Coronary artery (tissue), 2 donors: ENCODE measurements around the gene EPHA4.

Source experiments
- DNase-seq: peaks from one replicate; pipeline ENCODE4 v3.0.0-alpha.2; 2017; ENCODE audit warnings: low spot score
- H3K27ac ChIP-seq, 2 donors: fragments of 200-600 bp; sonication (generic); one replicate each; pipeline ENCODE4 v1.5.1; 2016 to 2019
- H3K4me3 ChIP-seq: fragments of 200-600 bp; sonication (generic); 2 replicates; pipeline ENCODE4 v1.5.1; 2016; ENCODE audit warnings: mild to moderate bottlenecking, moderate library complexity
- TF ChIP-seq, protein P1 (sequence below): fragments of 200-600 bp; sonication (generic); IDR thresholded peaks from one replicate; pipeline ENCODE4 v1.5.1; 2019; ENCODE audit warnings: antibody characterized with exemption

The EPHA4 gene

DNA sequence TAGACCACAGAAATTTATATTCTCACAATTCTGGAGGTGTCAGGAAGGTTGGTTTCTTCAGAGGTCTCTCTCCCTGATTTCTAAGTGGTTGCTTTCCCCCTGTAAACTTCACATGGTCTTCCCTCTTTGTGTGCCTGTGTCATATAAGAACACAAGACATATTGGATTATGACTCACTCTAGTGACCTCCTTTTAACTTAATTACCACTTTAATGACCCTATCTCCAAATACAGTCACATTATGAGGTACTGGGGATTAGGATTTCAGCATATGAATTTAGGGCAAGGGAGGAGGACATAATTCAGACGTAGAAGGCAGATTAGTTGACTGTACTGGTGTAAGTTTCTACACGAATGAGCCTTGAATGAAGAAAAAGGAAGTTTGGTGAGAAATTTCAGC, 38.2 kb upstream of the EPHA4 start:
- Histone ChIP-seq H3K4me3 (no peak overlapping the region), H3K27ac (no peak overlapping the region)
- no peak for DNase-seq
- TF ChIP-seq, protein P1, sequence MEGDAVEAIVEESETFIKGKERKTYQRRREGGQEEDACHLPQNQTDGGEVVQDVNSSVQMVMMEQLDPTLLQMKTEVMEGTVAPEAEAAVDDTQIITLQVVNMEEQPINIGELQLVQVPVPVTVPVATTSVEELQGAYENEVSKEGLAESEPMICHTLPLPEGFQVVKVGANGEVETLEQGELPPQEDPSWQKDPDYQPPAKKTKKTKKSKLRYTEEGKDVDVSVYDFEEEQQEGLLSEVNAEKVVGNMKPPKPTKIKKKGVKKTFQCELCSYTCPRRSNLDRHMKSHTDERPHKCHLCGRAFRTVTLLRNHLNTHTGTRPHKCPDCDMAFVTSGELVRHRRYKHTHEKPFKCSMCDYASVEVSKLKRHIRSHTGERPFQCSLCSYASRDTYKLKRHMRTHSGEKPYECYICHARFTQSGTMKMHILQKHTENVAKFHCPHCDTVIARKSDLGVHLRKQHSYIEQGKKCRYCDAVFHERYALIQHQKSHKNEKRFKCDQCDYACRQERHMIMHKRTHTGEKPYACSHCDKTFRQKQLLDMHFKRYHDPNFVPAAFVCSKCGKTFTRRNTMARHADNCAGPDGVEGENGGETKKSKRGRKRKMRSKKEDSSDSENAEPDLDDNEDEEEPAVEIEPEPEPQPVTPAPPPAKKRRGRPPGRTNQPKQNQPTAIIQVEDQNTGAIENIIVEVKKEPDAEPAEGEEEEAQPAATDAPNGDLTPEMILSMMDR, result no peak

DNA sequence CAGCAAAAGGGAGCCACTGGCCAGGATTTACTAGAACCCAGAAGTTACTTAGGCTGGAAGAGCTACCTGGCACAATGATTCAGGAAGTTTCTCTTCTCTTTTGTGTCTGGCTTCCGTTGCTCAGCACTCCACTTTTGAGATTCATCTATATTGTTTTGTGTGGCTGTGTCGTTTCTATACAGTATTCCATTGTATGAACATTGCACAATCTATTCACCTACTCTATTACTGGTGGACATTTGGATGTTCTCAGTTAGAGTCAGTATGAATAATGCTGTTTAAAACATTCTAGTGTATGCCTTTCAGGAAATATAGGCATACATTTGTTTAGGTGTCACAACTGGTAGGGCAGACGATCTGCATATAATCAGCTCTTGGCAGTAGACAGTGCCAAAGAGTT, 36.3 kb upstream of the EPHA4 start:
- no peak for DNase-seq
- Histone ChIP-seq H3K27ac (no peak overlapping the region), H3K4me3 (no peak overlapping the region)
- TF ChIP-seq, protein P1, result no peak

GRCh38 chr2:221606424-221606823, 34.3 kb upstream of the EPHA4 start:
- no peak overlapping the region for H3K27ac ChIP-seq
- DNase-seq, result no peak
- no peak overlapping the region for H3K4me3 ChIP-seq

DNA sequence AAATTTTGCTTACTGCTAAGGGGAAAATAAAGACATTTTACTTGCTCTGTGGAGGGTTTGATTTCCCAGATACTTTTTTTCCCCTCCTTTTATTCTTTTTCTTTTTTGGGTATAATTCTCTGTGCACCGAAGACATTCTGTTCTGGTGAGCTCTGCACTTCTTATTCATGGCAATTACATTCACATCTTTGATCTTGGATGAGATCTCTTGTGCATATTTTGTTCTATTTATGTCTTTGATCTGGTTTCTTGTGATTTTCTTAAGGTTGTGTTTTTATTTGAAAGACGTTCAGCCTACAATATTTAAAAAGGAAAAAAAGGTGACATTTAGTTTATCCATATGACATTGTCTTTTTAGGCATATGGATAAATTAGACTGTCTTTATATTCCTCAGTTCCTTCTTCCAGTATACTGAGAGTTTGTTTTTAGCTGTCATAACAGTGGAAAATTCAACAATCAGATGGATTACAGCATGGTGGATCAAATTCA, 33.7 kb upstream of the EPHA4 start:
- DNase-seq, result no peak
- no peak overlapping the region for H3K27ac ChIP-seq
- TF ChIP-seq, protein P1, result no peak
- H3K4me3 ChIP-seq, result no peak overlapping the region

More at GRCh38 chr2:221606424-221606823, 34.3 kb upstream of the EPHA4 start:
- TF ChIP-seq, protein P1, result no peak

GRCh38 chr2:221602938-221603337, 30.8 kb upstream of the EPHA4 start:
- no peak for DNase-seq
- H3K4me3 ChIP-seq, result no peak overlapping the region
- TF ChIP-seq, protein P1, result no peak
- no peak overlapping the region for H3K27ac ChIP-seq

GRCh38 chr2:221601376-221601775, 29.3 kb upstream of the EPHA4 start:
- no peak overlapping the region for H3K27ac ChIP-seq
- DNase-seq, result no peak

GRCh38 chr2:221600388-221600787, 28.3 kb upstream of the EPHA4 start:
- Histone ChIP-seq H3K27ac (no peak overlapping the region), H3K4me3 (no peak overlapping the region)
- TF ChIP-seq, protein P1, result no peak
- no peak for DNase-seq

More at GRCh38 chr2:221601376-221601775, 29.3 kb upstream of the EPHA4 start:
- TF ChIP-seq, protein P1, result no peak
- no peak overlapping the region for H3K4me3 ChIP-seq
